H1 (cell line): Measurements from ENCODE around the gene DCUN1D3. TPM values are rescaled to one million over a fixed set of nuclear protein-coding genes. Genes with fewer than 3 reads are reported as not detected.

Experiments used
- CTCF ChIA-PET: fragments of 300-600 bp; sonication (Branson Sonifier 250); formaldehyde crosslinking; loops from one replicate; lab custom pipeline; 2021; ENCODE audit not compliant: partially characterized antibody; lab: Charles Lee
- POLR2A ChIA-PET: fragments of 300-600 bp; sonication (Branson Sonifier 250); formaldehyde crosslinking; loops from one replicate; lab custom pipeline; 2021; ENCODE audit warnings: inconsistent platforms; ENCODE audit not compliant: partially characterized antibody; lab: Charles Lee
- DNase-seq, 2 experiments: peaks; one replicate each; pipeline versions ENCODE4 v3.0.0 to v3.0.0-alpha.2; 2010 to 2022; ENCODE audit warnings: low spot score in 2 of 2, low read depth in 1 of 2, mixed read lengths in 1 of 2
- FAIRE-seq: peaks from 2 replicates; lab custom pipeline; 2011; peaks lifted over from hg19 to GRCh38; lab: Jason Lieb, UNC
- H2AFZ ChIP-seq: 2 replicates; pipeline ENCODE4 v1.8.1; 2012; ENCODE audit warnings: low read length, inconsistent platforms
- H2AK5ac ChIP-seq: 2 replicates; pipeline ENCODE4 v1.6.1; 2013; ENCODE audit warnings: low read depth, low read length
- H2BK120ac ChIP-seq: replicated peaks from 2 replicates; pipeline ENCODE3; 2013; ENCODE audit warnings: low read depth, low read length, inconsistent platforms
- H2BK12ac ChIP-seq: 2 replicates; pipeline ENCODE4 v1.6.1; 2013; ENCODE audit warnings: low read depth, low read length
- H2BK15ac ChIP-seq: 2 replicates; pipeline ENCODE4 v1.6.1; 2013; ENCODE audit warnings: low read length
- H2BK20ac ChIP-seq: 2 replicates; pipeline ENCODE4 v1.6.1; 2013; ENCODE audit warnings: low read length
- H2BK5ac ChIP-seq: 2 replicates; pipeline ENCODE4 v1.6.1; 2013; ENCODE audit warnings: low read depth, low read length
- H3K14ac ChIP-seq: 2 replicates; pipeline ENCODE4 v1.6.1; 2013; ENCODE audit warnings: inconsistent platforms; ENCODE audit not compliant: insufficient read length
- H3K18ac ChIP-seq: 2 replicates; pipeline ENCODE4 v1.6.1; 2013; ENCODE audit warnings: low read length; ENCODE audit errors: extremely low read depth
- H3K23ac ChIP-seq: 2 replicates; pipeline ENCODE4 v1.6.1; 2013; ENCODE audit warnings: inconsistent platforms; ENCODE audit not compliant: insufficient read length
- H3K23me2 ChIP-seq: 2 replicates; pipeline ENCODE4 v1.6.1; 2013; ENCODE audit warnings: low read depth, low read length
- H3K27ac ChIP-seq: 2 replicates; pipeline ENCODE4 v1.6.1; 2011; ENCODE audit warnings: low read depth, low read length, inconsistent platforms
- H3K27me3 ChIP-seq, 4 experiments: replicated peaks in 1 of 4; 1 replicate in 1 of 4; 2 replicates in 3 of 4; pipeline versions ENCODE4 v1.6.1 to v1.8.1; 2011 to 2013; ENCODE audit warnings: low read length in 3 of 4, mild to moderate bottlenecking in 3 of 4, inconsistent platforms in 2 of 4, mixed read lengths in 2 of 4, moderate library complexity in 1 of 4; ENCODE audit not compliant: control insufficient read depth in 3 of 4, insufficient read depth in 3 of 4; ENCODE audit errors: extremely low read depth in 1 of 4
- H3K36me3 ChIP-seq, 4 experiments: 2 replicates each; pipeline versions ENCODE4 v1.6.1 to v1.8.1; 2011 to 2013; ENCODE audit warnings: mild to moderate bottlenecking in 4 of 4, low read length in 3 of 4, moderate library complexity in 2 of 4, control low read depth in 1 of 4, inconsistent platforms in 1 of 4; ENCODE audit not compliant: insufficient read depth in 4 of 4, control insufficient read depth in 2 of 4
- H3K4ac ChIP-seq: replicated peaks from 2 replicates; pipeline ENCODE3; 2013; ENCODE audit warnings: low read length, low read depth, mixed read lengths, inconsistent platforms; ENCODE audit not compliant: insufficient read length
- H3K4me1 ChIP-seq, 4 experiments: replicated peaks in 1 of 4; 1 replicate in 1 of 4; 2 replicates in 3 of 4; pipeline versions ENCODE4 v1.6.1 to v1.8.1; 2011 to 2013; ENCODE audit warnings: low read length in 3 of 4, inconsistent platforms in 2 of 4, mixed read lengths in 1 of 4; ENCODE audit not compliant: insufficient read depth in 4 of 4, control insufficient read depth in 3 of 4
- H3K4me2 ChIP-seq, 2 experiments: 2 replicates each; pipeline versions ENCODE4 v1.6.1 to v1.8.1; 2011 to 2013; ENCODE audit warnings: low read depth in 2 of 2, low read length in 2 of 2, control low read depth in 1 of 2, inconsistent platforms in 1 of 2, mild to moderate bottlenecking in 1 of 2; ENCODE audit not compliant: insufficient read depth in 1 of 2
- H3K4me3 ChIP-seq, 4 experiments: fragments of 200-600, 300-600 bp in 1 of 4; sonication (generic), shearing (Covaris generic), sonication (Bioruptor Twin) in 1 of 4; 2 replicates each; pipeline versions ENCODE4 v1.5.1 to v1.8.1; 2011 to 2016; ENCODE audit warnings: low read length in 4 of 4, low read depth in 3 of 4, control low read depth in 2 of 4, inconsistent platforms in 2 of 4, mild to moderate bottlenecking in 2 of 4, mixed read lengths in 1 of 4, moderate library complexity in 1 of 4; ENCODE audit not compliant: insufficient read depth in 2 of 4; ENCODE audit errors: extremely low read depth in 1 of 4
- H3K56ac ChIP-seq: replicated peaks from 2 replicates; pipeline ENCODE3; 2013; ENCODE audit warnings: low read depth, mild to moderate bottlenecking, mixed read lengths, low read length, inconsistent platforms; ENCODE audit not compliant: insufficient read length
- H3K79me1 ChIP-seq: 2 replicates; pipeline ENCODE4 v1.6.1; 2013; ENCODE audit warnings: low read depth, low read length, control low read depth
- H3K79me2 ChIP-seq, 2 experiments: 2 replicates each; pipeline versions ENCODE4 v1.6.1 to v1.8.1; 2012 to 2013; ENCODE audit warnings: low read length in 2 of 2, mild to moderate bottlenecking in 2 of 2, inconsistent platforms in 1 of 2; ENCODE audit not compliant: insufficient read depth in 2 of 2, control insufficient read depth in 1 of 2
- H3K9ac ChIP-seq, 4 experiments: replicated peaks in 1 of 4; 1 replicate in 1 of 4; 2 replicates in 3 of 4; pipeline versions ENCODE4 v1.6.1 to v1.8.1; 2011 to 2013; ENCODE audit warnings: low read depth in 3 of 4, low read length in 3 of 4, control low read depth in 2 of 4, mild to moderate bottlenecking in 2 of 4, moderate library complexity in 2 of 4, inconsistent platforms in 1 of 4; ENCODE audit errors: extremely low read depth in 1 of 4
- H3K9me3 ChIP-seq, 2 experiments: 2 replicates each; pipeline versions ENCODE4 v1.6.1 to v1.8.1; 2012 to 2013; ENCODE audit warnings: mild to moderate bottlenecking in 2 of 2, moderate library complexity in 2 of 2, control low read depth in 1 of 2, inconsistent platforms in 1 of 2, low read depth in 1 of 2, low read length in 1 of 2, mixed read lengths in 1 of 2; ENCODE audit not compliant: insufficient read depth in 2 of 2
- H4K20me1 ChIP-seq, 2 experiments: replicated peaks in 1 of 2; 2 replicates each; pipeline versions ENCODE3 to v1.8.1; 2011 to 2013; ENCODE audit warnings: inconsistent platforms in 2 of 2, low read length in 2 of 2, mild to moderate bottlenecking in 1 of 2; ENCODE audit not compliant: insufficient read depth in 2 of 2, control insufficient read depth in 1 of 2
- H4K5ac ChIP-seq: 2 replicates; pipeline ENCODE4 v1.6.1; 2013; ENCODE audit warnings: low read length, low read depth, mixed read lengths, inconsistent platforms; ENCODE audit not compliant: insufficient read length
- H4K8ac ChIP-seq: 2 replicates; pipeline ENCODE4 v1.8.0; 2013; ENCODE audit warnings: mild to moderate bottlenecking, moderate library complexity, low read length, inconsistent platforms; ENCODE audit not compliant: insufficient read depth; ENCODE audit errors: extremely low read depth
- H4K91ac ChIP-seq: replicated peaks from 2 replicates; pipeline ENCODE3; 2013; ENCODE audit warnings: low read length, mixed read lengths, inconsistent platforms; ENCODE audit not compliant: insufficient read length
- KDM1A ChIP-seq: fragments of 200-600, 300-600 bp; sonication (generic); IDR thresholded peaks from 2 replicates; pipeline ENCODE4 v1.7.1; 2016; ENCODE audit warnings: mild to moderate bottlenecking, low read length, borderline replicate concordance
- POLR2A ChIP-seq, 2 experiments: IDR thresholded peaks; 1 replicate in 1 of 2; 2 replicates in 1 of 2; pipeline ENCODE4 v1.6.1; 2011; ENCODE audit warnings: low read depth in 2 of 2, low read length in 2 of 2, mild to moderate bottlenecking in 2 of 2; ENCODE audit errors: control extremely low read depth in 1 of 2
- USF2 ChIP-seq: IDR thresholded peaks from 2 replicates; pipeline ENCODE4 v1.6.1; 2011; ENCODE audit warnings: low read length, improper control_type of control experiment
- WGBS, 2 experiments: shearing (Covaris generic) in 1 of 2; methylation state at CpG; one replicate each; pipeline versions ENCODE4 v1.1.6 to v1.1.7; 2013 to 2015; ENCODE audit warnings: low lambda C conversion rate in 2 of 2, mixed read lengths in 2 of 2, inconsistent platforms in 1 of 2, low coverage in 1 of 2, missing lambda C conversion rate in 1 of 2; ENCODE audit not compliant: insufficient replicate concordance in 2 of 2, insufficient coverage in 1 of 2, insufficient read length in 1 of 2; ENCODE audit errors: extremely low coverage in 1 of 2, missing lambda C conversion rate in 1 of 2; 5-methylcytosine and 5-hydroxymethylcytosine counted together
- polyA plus RNA-seq, 7 experiments: library from polyadenylated mRNA; depleted of rRNA in 3 of 7; stranded (reverse) in 5 of 7; unstranded in 2 of 7; fragments of >200 nt in 5 of 7; fragments of 200-250 nt in 2 of 7; gene quantifications; 1 replicate in 5 of 7; 2 replicates in 1 of 7; 4 replicates in 1 of 7; pipeline versions ENCODE4 v1.2.1 to v1.2.3, GENCODE V29; 2011 to 2013; ENCODE audit warnings: missing spikeins in 2 of 7, mixed read lengths in 2 of 7
- total RNA-seq: library from RNA; stranded (reverse); fragmentation: NEBNext Ultra II Directional; extraction: Animal tissue kit (Norgen Biotek cat#: 25700); gene quantifications from 2 replicates; pipeline ENCODE4 v1.2.1, GENCODE V29; 2021

DCUN1D3 gene
- total and polyA plus RNA-seq, 2 of the 8 experiments (the other 6 are each of a cell fraction or from before 2014, with no cell fraction given): 3.5 to 18.2 TPM

GRCh38 chr16:20925751-20926150 lies 25.6 kb upstream of the DCUN1D3 start:
- WGBS, 2 experiments: 76% methylated on average over 1 of the region's 1 CpG; no CpG with 5 or more reads in 1 of the 2 experiments
- no peak overlapping the region for H3K23ac ChIP-seq
- no peak overlapping the region for H2BK15ac ChIP-seq
- DNase-seq (no peak), FAIRE-seq (no peak)
- no peaks in the 10 kb centered on the region for H3K9me3 ChIP-seq
- H3K4me3 ChIP-seq: no peak overlapping the region
- peaks cover 0 to 3% (median 0%) of the 10 kb centered on the region in 4 experiments; a peak in 1 of 8 replicates for H3K36me3 ChIP-seq
- no peaks in the 10 kb centered on the region for H3K4me1 ChIP-seq
- no peak overlapping the region for H3K9ac ChIP-seq
- H3K4me2 ChIP-seq: no peak overlapping the region
- no peaks in the 10 kb centered on the region for H3K79me2 ChIP-seq
- TF ChIP-seq USF2: no peak
- TF ChIP-seq KDM1A: no peak
- TF ChIP-seq POLR2A (IDR thresholded peaks at IDR 0.05; ENCODE audit: control extremely low read depth in 1 of 2, low read depth in 2 of 2, low read length in 2 of 2): no peak
- H3K23me2 ChIP-seq: no peaks in the 10 kb centered on the region
- H4K91ac ChIP-seq: no peak overlapping the region
- no peak overlapping the region for H2BK20ac ChIP-seq
- no peak overlapping the region for H3K27ac ChIP-seq
- no peak overlapping the region for H4K5ac ChIP-seq
- no peak overlapping the region for H2BK12ac ChIP-seq
- H3K4ac ChIP-seq: no peak overlapping the region
- no peak overlapping the region for H4K8ac ChIP-seq
- H3K56ac ChIP-seq: no peak overlapping the region
- H3K14ac ChIP-seq: no peak overlapping the region
- CTCF ChIA-PET: no interaction called here
- no peak overlapping the region for H3K18ac ChIP-seq
- no peaks in the 10 kb centered on the region for H3K79me1 ChIP-seq
- no peak overlapping the region for H2AFZ ChIP-seq
- H3K27me3 ChIP-seq: no peaks in the 10 kb centered on the region
- H2AK5ac ChIP-seq: no peak overlapping the region
- POLR2A ChIA-PET: no interaction called here
- no peak overlapping the region for H2BK120ac ChIP-seq
- H2BK5ac ChIP-seq: no peak overlapping the region
- no peaks in the 10 kb centered on the region for H4K20me1 ChIP-seq
